Astrocyte of the spinal cord (primary cell): Measurements from ENCODE around the gene ABCA4.
"Not testable (repeated sequence)": the region's sequence is repeated elsewhere in the genome, so short reads cannot be mapped to it uniquely, and the experiment has no call there.

Source experiments
- DNase-seq: peaks from one replicate; pipeline ENCODE4 v3.0.0; 2011; ENCODE audit warnings: low read depth, low spot score
- H3K4me3 ChIP-seq: 2 replicates; pipeline ENCODE4 v1.5.1; 2011; ENCODE audit warnings: low read depth, mild to moderate bottlenecking, low read length, moderate library complexity
- in situ Hi-C: cut with HindIII; loops from 2 replicates; pipeline ENCODE4 v1.10.0; 2017; ENCODE audit warnings: low sequenced_read_pairs
- TF ChIP-seq, protein P1 (sequence below): IDR thresholded peaks from 2 replicates; pipeline ENCODE4 v1.5.1; 2012; ENCODE audit warnings: low read depth, mild to moderate bottlenecking, low read length, inconsistent platforms

ABCA4 gene

DNA sequence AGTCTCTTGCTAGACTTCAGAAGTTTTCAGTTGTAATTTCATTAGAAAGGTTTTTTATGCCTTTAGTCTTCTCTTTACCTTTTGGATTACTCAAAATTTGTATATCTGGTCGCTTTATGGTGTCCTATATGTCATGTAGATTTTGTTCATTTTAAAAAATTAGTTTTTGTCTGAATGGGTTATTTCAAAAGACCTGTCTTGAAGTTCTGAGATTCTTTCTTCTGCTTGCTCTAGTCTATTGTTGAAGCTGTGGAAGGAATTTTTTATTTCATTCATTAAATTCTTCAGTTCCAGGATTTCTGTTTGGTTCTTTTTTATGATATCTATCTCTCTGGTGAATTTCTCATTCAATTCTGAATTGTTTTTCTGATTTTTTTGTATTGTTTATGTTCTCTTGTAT is 165.2 kb downstream of the ABCA4 start:
- TF ChIP-seq, protein P1, sequence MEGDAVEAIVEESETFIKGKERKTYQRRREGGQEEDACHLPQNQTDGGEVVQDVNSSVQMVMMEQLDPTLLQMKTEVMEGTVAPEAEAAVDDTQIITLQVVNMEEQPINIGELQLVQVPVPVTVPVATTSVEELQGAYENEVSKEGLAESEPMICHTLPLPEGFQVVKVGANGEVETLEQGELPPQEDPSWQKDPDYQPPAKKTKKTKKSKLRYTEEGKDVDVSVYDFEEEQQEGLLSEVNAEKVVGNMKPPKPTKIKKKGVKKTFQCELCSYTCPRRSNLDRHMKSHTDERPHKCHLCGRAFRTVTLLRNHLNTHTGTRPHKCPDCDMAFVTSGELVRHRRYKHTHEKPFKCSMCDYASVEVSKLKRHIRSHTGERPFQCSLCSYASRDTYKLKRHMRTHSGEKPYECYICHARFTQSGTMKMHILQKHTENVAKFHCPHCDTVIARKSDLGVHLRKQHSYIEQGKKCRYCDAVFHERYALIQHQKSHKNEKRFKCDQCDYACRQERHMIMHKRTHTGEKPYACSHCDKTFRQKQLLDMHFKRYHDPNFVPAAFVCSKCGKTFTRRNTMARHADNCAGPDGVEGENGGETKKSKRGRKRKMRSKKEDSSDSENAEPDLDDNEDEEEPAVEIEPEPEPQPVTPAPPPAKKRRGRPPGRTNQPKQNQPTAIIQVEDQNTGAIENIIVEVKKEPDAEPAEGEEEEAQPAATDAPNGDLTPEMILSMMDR: no peak
- H3K4me3 ChIP-seq: no peak overlapping the region
- in situ Hi-C loops: no loop called here
- DNase-seq: no peak

- H3K4me3 ChIP-seq, in situ Hi-C loops, DNase-seq: not testable (repeated sequence)
Observed at GRCh38 chr1:93947002-93947686, 173.8 kb downstream of the ABCA4 start.
